ENCODE data around the gene CELF2. TPM values are rescaled to one million over a fixed set of nuclear protein-coding genes. Genes with fewer than 3 reads are reported as not detected.
"Not testable (repeated sequence)": the region's sequence is repeated elsewhere in the genome, so short reads cannot be mapped to it uniquely, and the experiment has no call there.

The CELF2 gene
- total RNA-seq, 1 donor from 2014 or later = 110 TPM

GRCh38 chr10:11344081-11344480, 326.4 kb downstream of the CELF2 start:
- DNase-seq (ENCODE audit: low spot score) = no peak
- no peak overlapping the region for H3K4me3 Mint-ChIP-seq
- H3K36me3 Mint-ChIP-seq (ENCODE audit: low read depth) = no peaks in the 10 kb centered on the region
- intact Hi-C loops (cut with micrococcal nuclease) = no loop called here
- H3K9me3 Mint-ChIP-seq = no peaks in the 10 kb centered on the region
- H3K27me3 Mint-ChIP-seq (ENCODE audit: insufficient read depth) = peaks cover 5% of the 10 kb centered on the region
- no peak overlapping the region for H3K27ac Mint-ChIP-seq
- H3K4me1 Mint-ChIP-seq (ENCODE audit: low read depth) = no peaks in the 10 kb centered on the region

- H3K4me3 Mint-ChIP-seq = peak overlapping the region; percentile 27
- intact Hi-C loops (cut with micrococcal nuclease) = no loop called here
Observed at GRCh38 chr10:11344550-11344949, 326.9 kb downstream of the CELF2 start.

GRCh38 chr10:11345224-11346054, 327.8 kb downstream of the CELF2 start:
- no peaks in the 10 kb centered on the region for H3K9me3 Mint-ChIP-seq
- H3K27me3 Mint-ChIP-seq (ENCODE audit: insufficient read depth) = peaks cover 8% of the 10 kb centered on the region
- no peaks in the 10 kb centered on the region for H3K36me3 Mint-ChIP-seq (ENCODE audit: low read depth)
- H3K4me1 Mint-ChIP-seq (ENCODE audit: low read depth) = no peaks in the 10 kb centered on the region
- no peak for DNase-seq (ENCODE audit: low spot score)
- intact Hi-C loops (cut with micrococcal nuclease) = no loop called here
- H3K27ac Mint-ChIP-seq = no peak overlapping the region
- H3K4me3 Mint-ChIP-seq = no peak overlapping the region

More at GRCh38 chr10:11344550-11344949, 326.9 kb downstream of the CELF2 start:
- no peaks in the 10 kb centered on the region for H3K9me3 Mint-ChIP-seq
- no peak for DNase-seq (ENCODE audit: low spot score)
- H3K27ac Mint-ChIP-seq = no peak overlapping the region
- no peaks in the 10 kb centered on the region for H3K36me3 Mint-ChIP-seq (ENCODE audit: low read depth)
- H3K4me1 Mint-ChIP-seq (ENCODE audit: low read depth) = no peaks in the 10 kb centered on the region
- H3K27me3 Mint-ChIP-seq (ENCODE audit: insufficient read depth) = peaks cover 5% of the 10 kb centered on the region

GRCh38 chr10:11347580-11347979, 329.9 kb downstream of the CELF2 start:
- H3K4me3 Mint-ChIP-seq; DNase-seq (ENCODE audit: low spot score); H3K27me3 Mint-ChIP-seq (ENCODE audit: insufficient read depth); H3K36me3 Mint-ChIP-seq (ENCODE audit: low read depth); H3K27ac Mint-ChIP-seq; intact Hi-C loops (cut with micrococcal nuclease); H3K4me1 Mint-ChIP-seq (ENCODE audit: low read depth); H3K9me3 Mint-ChIP-seq: not testable (repeated sequence)

- Mint-ChIP-seq H3K27me3 (ENCODE audit: insufficient read depth) (peaks cover 8% of the 10 kb centered on the region), H3K36me3 (ENCODE audit: low read depth) (no peaks in the 10 kb centered on the region), H3K4me3 (no peak overlapping the region), H3K27ac (no peak overlapping the region), H3K9me3 (no peaks in the 10 kb centered on the region), H3K4me1 (ENCODE audit: low read depth) (no peaks in the 10 kb centered on the region)
- no peak for DNase-seq (ENCODE audit: low spot score)
- intact Hi-C loops (cut with micrococcal nuclease) = no loop called here
Observed at GRCh38 chr10:11351801-11352200, 334.1 kb downstream of the CELF2 start.

- Mint-ChIP-seq H3K27ac (no peak overlapping the region), H3K4me1 (ENCODE audit: low read depth) (no peaks in the 10 kb centered on the region), H3K4me3 (no peak overlapping the region), H3K36me3 (ENCODE audit: low read depth) (no peaks in the 10 kb centered on the region), H3K9me3 (no peaks in the 10 kb centered on the region), H3K27me3 (ENCODE audit: insufficient read depth) (peaks cover 7% of the 10 kb centered on the region)
- DNase-seq (ENCODE audit: low spot score) = no peak
- intact Hi-C loops (cut with micrococcal nuclease) = no loop called here
Observed at GRCh38 chr10:11353006-11353896, 335.6 kb downstream of the CELF2 start.

GRCh38 chr10:11354823-11355222, 337.2 kb downstream of the CELF2 start:
- Mint-ChIP-seq H3K9me3 (peaks cover 6% of the 10 kb centered on the region), H3K4me1 (ENCODE audit: low read depth) (no peaks in the 10 kb centered on the region), H3K36me3 (ENCODE audit: low read depth) (no peaks in the 10 kb centered on the region), H3K27me3 (ENCODE audit: insufficient read depth) (peaks cover 2% of the 10 kb centered on the region), H3K27ac (no peak overlapping the region), H3K4me3 (no peak overlapping the region)
- intact Hi-C loops (cut with micrococcal nuclease) = no loop called here
- DNase-seq (ENCODE audit: low spot score) = no peak

- no peak overlapping the region for H3K27ac Mint-ChIP-seq
- no peak for DNase-seq (ENCODE audit: low spot score)
Observed at GRCh38 chr10:11355592-11355991, 337.9 kb downstream of the CELF2 start.

GRCh38 chr10:11357439-11357838, 339.8 kb downstream of the CELF2 start:
- H3K4me1 Mint-ChIP-seq (ENCODE audit: low read depth) = no peaks in the 10 kb centered on the region
- H3K27ac Mint-ChIP-seq = no peak overlapping the region
- H3K36me3 Mint-ChIP-seq (ENCODE audit: low read depth) = no peaks in the 10 kb centered on the region
- peaks cover 1% of the 10 kb centered on the region for H3K27me3 Mint-ChIP-seq (ENCODE audit: insufficient read depth)
- H3K4me3 Mint-ChIP-seq = no peak overlapping the region
- intact Hi-C loops (cut with micrococcal nuclease) = no loop called here
- H3K9me3 Mint-ChIP-seq = peaks cover 6% of the 10 kb centered on the region
- DNase-seq (ENCODE audit: low spot score) = no peak

More at GRCh38 chr10:11355592-11355991, 337.9 kb downstream of the CELF2 start:
- H3K36me3 Mint-ChIP-seq (ENCODE audit: low read depth) = no peaks in the 10 kb centered on the region
- H3K9me3 Mint-ChIP-seq = peaks cover 6% of the 10 kb centered on the region
- no peak overlapping the region for H3K4me3 Mint-ChIP-seq
- peaks cover 1% of the 10 kb centered on the region for H3K27me3 Mint-ChIP-seq (ENCODE audit: insufficient read depth)
- intact Hi-C loops (cut with micrococcal nuclease) = no loop called here
- H3K4me1 Mint-ChIP-seq (ENCODE audit: low read depth) = no peaks in the 10 kb centered on the region

- Mint-ChIP-seq H3K9me3 (peaks cover 6% of the 10 kb centered on the region), H3K4me3 (no peak overlapping the region), H3K4me1 (ENCODE audit: low read depth) (no peaks in the 10 kb centered on the region), H3K36me3 (ENCODE audit: low read depth) (no peaks in the 10 kb centered on the region), H3K27me3 (ENCODE audit: insufficient read depth) (peaks cover 1% of the 10 kb centered on the region), H3K27ac (no peak overlapping the region)
- no peak for DNase-seq (ENCODE audit: low spot score)
- intact Hi-C loops (cut with micrococcal nuclease) = no loop called here
Observed at GRCh38 chr10:11358011-11358410, 340.3 kb downstream of the CELF2 start.

- H3K27me3 Mint-ChIP-seq (ENCODE audit: insufficient read depth) = peaks cover 1% of the 10 kb centered on the region
- peaks cover 6% of the 10 kb centered on the region for H3K9me3 Mint-ChIP-seq
- H3K27ac Mint-ChIP-seq = no peak overlapping the region
- H3K4me1 Mint-ChIP-seq (ENCODE audit: low read depth) = no peaks in the 10 kb centered on the region
- H3K4me3 Mint-ChIP-seq = no peak overlapping the region
- DNase-seq (ENCODE audit: low spot score) = no peak
- intact Hi-C loops (cut with micrococcal nuclease) = no loop called here
- H3K36me3 Mint-ChIP-seq (ENCODE audit: low read depth) = no peaks in the 10 kb centered on the region
Observed at GRCh38 chr10:11358923-11359575, 341.4 kb downstream of the CELF2 start.

- no peaks in the 10 kb centered on the region for H3K36me3 Mint-ChIP-seq (ENCODE audit: low read depth)
- peaks cover 1% of the 10 kb centered on the region for H3K27me3 Mint-ChIP-seq (ENCODE audit: insufficient read depth)
- H3K9me3 Mint-ChIP-seq = peaks cover 6% of the 10 kb centered on the region
- no peak overlapping the region for H3K27ac Mint-ChIP-seq
- no peaks in the 10 kb centered on the region for H3K4me1 Mint-ChIP-seq (ENCODE audit: low read depth)
- intact Hi-C loops (cut with micrococcal nuclease) = no loop called here
- no peak overlapping the region for H3K4me3 Mint-ChIP-seq
- no peak for DNase-seq (ENCODE audit: low spot score)
Observed at GRCh38 chr10:11359869-11360268, 342.2 kb downstream of the CELF2 start.

- Mint-ChIP-seq H3K9me3 (peaks cover 6% of the 10 kb centered on the region), H3K27me3 (ENCODE audit: insufficient read depth) (peaks cover 1% of the 10 kb centered on the region), H3K27ac (no peak overlapping the region), H3K4me1 (ENCODE audit: low read depth) (peaks cover 8% of the 10 kb centered on the region), H3K4me3 (no peak overlapping the region), H3K36me3 (ENCODE audit: low read depth) (no peaks in the 10 kb centered on the region)
- no peak for DNase-seq (ENCODE audit: low spot score)
- intact Hi-C loops (cut with micrococcal nuclease) = no loop called here
Observed at GRCh38 chr10:11363497-11363896, 345.8 kb downstream of the CELF2 start.

Data from activated T-helper 1 cell treated with anti-CD3 and anti-CD28 coated beads, Interleukin-12 subunit alpha, Interleukin-12 subunit beta, Interleukin-2, Interleukin-4 antibody, amounts not matched to agents 30 ng/mL and 10 ng/mL and 1 ng/mL, durations not matched to agents 14 hours and 24 hours and 36 hours (primary cell).